WI38 (cell line): ENCODE results near the gene DLAT.
"Not testable (repeated sequence)": the region's sequence is repeated elsewhere in the genome, so short reads cannot be mapped to it uniquely, and the experiment has no call there.

Experiments
- H3K4me3 ChIP-seq: 2 replicates; pipeline ENCODE4 v1.5.1; 2011; ENCODE audit warnings: low read depth, mild to moderate bottlenecking, control low read depth, low read length
- TF ChIP-seq, protein P1 (sequence below): IDR thresholded peaks from 2 replicates; pipeline ENCODE4 v1.5.1; 2012; ENCODE audit warnings: low read depth, mild to moderate bottlenecking, control low read depth, low read length

The DLAT gene

DNA sequence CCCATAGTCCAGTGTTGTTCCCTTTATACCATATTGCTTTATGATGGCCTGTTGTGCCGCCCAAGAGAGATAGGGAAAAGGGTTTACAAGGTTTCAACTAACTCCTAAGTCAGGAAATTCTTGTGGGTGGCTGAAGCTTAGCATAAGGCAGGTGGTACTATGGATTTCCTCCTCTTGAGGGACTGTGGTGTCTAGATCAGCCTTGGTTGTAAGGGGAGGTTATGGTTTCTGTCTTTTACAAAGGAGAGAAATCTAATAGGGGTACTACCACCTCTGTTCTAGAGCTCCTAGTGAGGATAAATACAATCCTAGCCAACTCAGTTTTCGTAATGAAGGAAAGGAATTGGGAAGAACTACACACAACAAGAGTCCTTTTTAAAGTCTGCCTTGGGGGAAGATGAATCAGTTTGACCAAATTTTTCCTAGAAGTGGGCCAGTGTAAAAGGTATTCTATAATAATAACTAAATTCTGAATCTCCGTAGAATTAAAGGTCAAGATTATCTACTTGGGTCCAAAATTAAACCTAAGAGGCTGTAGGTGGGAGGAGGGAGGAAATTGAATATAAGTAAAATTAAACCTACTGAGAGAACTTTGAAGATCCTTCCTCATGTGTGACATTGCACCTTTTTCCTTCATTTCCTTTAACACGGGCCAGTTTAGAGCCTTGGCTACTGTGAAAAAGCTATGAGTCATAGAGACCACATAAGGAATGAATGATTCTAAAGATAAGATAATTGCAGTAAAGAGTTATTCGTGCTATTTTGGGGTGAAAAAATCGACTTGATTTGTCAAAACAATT is 17.2 kb downstream of the DLAT start:
- no peak overlapping the region for H3K4me3 ChIP-seq
- TF ChIP-seq, protein P1, sequence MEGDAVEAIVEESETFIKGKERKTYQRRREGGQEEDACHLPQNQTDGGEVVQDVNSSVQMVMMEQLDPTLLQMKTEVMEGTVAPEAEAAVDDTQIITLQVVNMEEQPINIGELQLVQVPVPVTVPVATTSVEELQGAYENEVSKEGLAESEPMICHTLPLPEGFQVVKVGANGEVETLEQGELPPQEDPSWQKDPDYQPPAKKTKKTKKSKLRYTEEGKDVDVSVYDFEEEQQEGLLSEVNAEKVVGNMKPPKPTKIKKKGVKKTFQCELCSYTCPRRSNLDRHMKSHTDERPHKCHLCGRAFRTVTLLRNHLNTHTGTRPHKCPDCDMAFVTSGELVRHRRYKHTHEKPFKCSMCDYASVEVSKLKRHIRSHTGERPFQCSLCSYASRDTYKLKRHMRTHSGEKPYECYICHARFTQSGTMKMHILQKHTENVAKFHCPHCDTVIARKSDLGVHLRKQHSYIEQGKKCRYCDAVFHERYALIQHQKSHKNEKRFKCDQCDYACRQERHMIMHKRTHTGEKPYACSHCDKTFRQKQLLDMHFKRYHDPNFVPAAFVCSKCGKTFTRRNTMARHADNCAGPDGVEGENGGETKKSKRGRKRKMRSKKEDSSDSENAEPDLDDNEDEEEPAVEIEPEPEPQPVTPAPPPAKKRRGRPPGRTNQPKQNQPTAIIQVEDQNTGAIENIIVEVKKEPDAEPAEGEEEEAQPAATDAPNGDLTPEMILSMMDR: no peak

DNA sequence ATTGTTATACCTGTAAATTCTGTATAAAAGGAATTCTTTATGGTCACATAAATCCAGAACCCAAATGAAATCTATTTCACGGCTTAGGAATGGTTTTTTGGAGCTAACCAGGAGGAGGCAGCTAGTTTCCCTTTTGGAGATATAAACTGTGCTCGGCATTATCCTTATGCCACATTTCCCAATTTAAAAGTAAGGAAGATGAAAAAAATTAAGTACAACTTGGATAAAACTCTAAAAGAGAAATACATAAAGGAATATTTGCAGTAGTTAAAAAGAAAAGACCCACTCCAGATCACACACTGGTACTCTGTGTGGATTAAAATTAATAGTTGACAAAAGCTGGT is 17.7 kb downstream of the DLAT start:
- H3K4me3 ChIP-seq: no peak overlapping the region

DNA sequence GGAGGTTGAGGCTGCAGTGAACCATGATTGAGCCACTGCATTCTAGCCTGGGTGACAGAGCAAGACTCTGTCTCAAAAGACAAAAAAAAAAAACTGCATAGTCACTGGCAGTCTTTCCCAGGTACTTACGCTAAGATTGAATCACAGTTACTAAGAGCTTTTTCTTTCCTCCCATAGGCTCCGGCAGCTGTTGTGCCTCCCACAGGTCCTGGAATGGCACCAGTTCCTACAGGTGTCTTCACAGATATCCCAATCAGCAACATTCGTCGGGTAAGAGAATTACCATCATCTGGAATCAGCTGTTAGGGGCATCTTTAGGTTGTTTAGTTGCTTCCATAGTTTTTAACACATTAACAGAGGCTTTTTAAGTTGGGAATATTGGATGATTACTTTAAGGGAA is 19.8 kb downstream of the DLAT start:
- TF ChIP-seq, protein P1: no peak
- no peak overlapping the region for H3K4me3 ChIP-seq

More for the DNA sequence above, 17.7 kb downstream of the DLAT start:
- TF ChIP-seq, protein P1: no peak

DNA sequence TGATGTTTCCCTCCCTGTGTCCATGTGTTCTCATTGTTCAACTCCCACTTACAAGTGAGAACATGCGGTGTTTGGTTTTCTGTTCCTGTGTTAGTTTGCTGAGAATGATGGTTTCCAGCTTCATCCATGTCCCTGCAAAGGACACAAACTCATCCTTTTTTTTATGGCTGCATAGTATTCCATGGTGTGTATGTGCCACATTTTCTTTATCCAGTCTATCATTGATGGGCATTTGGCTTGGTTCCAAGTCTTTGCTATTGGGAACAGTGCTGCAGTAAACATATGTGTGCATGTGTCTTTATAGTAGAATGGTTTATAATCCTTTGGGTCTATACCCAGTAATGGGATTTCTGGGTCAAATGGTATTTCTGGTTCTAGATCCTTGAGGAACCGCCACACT is 21.4 kb downstream of the DLAT start:
- not testable (repeated sequence) for H3K4me3 ChIP-seq

DNA sequence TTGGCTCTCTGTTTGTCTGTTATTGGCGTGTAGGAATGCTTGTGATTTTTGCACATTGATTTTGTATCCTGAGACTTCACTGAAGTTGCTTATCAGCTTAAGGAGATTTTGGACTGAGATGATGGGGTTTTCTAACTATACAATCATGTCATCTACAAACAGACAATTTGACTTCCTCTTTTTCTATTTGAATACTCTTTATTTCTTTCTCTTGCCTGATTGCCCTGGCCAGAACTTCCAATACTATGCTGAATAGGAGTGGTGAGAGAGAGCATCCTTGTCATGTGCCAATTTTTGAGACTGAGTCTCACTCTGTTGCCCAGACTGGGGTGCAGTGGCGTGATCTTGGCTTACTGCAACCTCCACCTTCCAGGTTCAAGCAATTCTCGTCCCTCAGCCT is 23.0 kb downstream of the DLAT start:
- not testable (repeated sequence) for H3K4me3 ChIP-seq

DNA sequence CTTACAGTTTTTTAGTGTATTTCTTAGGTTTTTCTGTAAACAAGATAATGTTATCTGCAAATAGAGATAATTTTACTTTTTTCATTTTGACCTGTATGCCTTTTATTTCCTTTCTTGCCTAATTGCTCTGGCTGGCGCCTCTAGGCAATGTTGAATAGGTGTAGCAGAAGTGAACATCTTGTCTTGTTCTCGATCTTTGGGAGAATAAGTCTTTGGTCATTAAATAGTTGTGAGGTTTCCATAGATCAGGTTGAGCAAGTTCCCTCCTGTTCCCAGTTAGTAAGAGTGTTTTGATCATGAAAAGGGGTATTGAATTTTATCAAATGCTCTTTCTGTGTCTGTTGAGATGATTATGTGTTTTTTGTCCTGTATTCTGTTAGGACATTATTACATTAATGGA is 24.6 kb downstream of the DLAT start:
- TF ChIP-seq, protein P1: no peak
- no peak overlapping the region for H3K4me3 ChIP-seq

DNA sequence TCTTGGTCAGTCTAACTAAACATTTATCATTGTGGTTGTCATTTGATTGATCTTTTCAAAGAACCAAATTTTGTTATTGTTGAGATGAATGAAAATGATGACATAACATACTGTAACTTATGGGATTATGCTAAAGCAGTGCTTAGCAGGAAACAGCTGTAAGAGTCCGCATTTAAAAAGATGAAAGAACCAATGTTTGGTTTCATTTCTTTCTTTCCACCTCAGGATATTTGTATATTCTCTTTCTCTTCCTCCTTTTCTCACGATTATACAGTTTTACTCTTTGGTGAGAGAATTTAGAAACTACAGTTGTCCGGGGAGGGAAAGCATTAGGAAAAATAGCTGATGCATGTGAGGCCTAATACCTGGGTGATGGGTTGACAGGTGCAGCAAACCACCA is 25.5 kb downstream of the DLAT start:
- TF ChIP-seq, protein P1: no peak
- H3K4me3 ChIP-seq: no peak overlapping the region

DNA sequence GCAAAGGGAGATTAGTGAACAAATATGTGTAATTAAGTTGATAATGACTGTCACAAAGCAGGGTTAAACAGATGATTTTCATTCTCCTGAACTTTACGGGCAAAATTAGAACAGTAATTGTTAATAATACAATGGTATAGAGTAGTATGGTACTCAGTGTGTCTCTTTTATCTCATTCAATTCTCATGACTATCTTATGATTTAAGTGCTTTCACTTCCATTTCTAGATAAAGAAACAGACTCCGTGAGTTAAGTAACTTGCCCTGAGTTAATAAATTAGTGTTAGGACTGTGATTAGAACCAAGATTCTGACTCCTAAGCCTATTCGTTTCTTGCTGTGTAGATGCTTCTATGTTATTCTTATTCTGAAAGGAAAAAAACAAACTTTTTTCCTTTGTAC is 26.6 kb downstream of the DLAT start:
- H3K4me3 ChIP-seq: no peak overlapping the region
- TF ChIP-seq, protein P1: no peak
